K562 (cell line): ENCODE measurements around the gene ANKMY2. TPM values are rescaled to one million over a fixed set of nuclear protein-coding genes. Genes with fewer than 3 reads are reported as not detected.
A peak's percentile ranks its signal among the peaks of the same experiment; 100 is the strongest.

Experiments
- BRD9 ChIP-seq: fragments of 450-650 bp; IDR thresholded peaks from 2 replicates; pipeline ENCODE4 v1.6.1; 2018; ENCODE audit warnings: low read depth; ENCODE audit not compliant: partially characterized antibody
- CLOCK ChIP-seq: fragments of 250-450 bp; sonication (Bioruptor Pico); IDR thresholded peaks from 2 replicates; pipeline ENCODE4 v1.4.0; 2020; ENCODE audit warnings: mild to moderate bottlenecking, moderate library complexity, borderline replicate concordance
- DDX20 ChIP-seq: fragments of 450-650 bp; IDR thresholded peaks from 2 replicates; pipeline ENCODE4 v1.6.1; 2016; ENCODE audit warnings: missing genetic modification characterization, low read depth, mild to moderate bottlenecking, missing compliant biosample characterization, moderate library complexity
- DEAF1 ChIP-seq: fragments of 450-650 bp; formaldehyde crosslinking; IDR thresholded peaks from 2 replicates; pipeline ENCODE4 v1.4.0; 2020; ENCODE audit warnings: mild to moderate bottlenecking, moderate library complexity
- GATAD2B ChIP-seq: fragments of 450-650 bp; IDR thresholded peaks from 2 replicates; pipeline ENCODE4 v1.6.1; 2017; ENCODE audit warnings: mild to moderate bottlenecking, borderline replicate concordance
- HINFP ChIP-seq: fragments of 450-650 bp; conservative IDR thresholded peaks from 2 replicates; pipeline ENCODE4 v1.6.1; 2016; ENCODE audit warnings: missing genetic modification characterization, low read depth, mild to moderate bottlenecking, control low read depth, missing compliant biosample characterization
- KDM5B ChIP-seq: fragments of 200-600 bp; sonication (generic); IDR thresholded peaks from 2 replicates; pipeline ENCODE4 v1.6.1; 2012; ENCODE audit warnings: low read depth, mild to moderate bottlenecking, moderate library complexity, low read length, control low read depth, inconsistent platforms; ENCODE audit not compliant: insufficient replicate concordance
- KLF1 ChIP-seq: fragments of 450-650 bp; IDR thresholded peaks from 2 replicates; pipeline ENCODE4 v1.6.1; 2016; ENCODE audit warnings: missing genetic modification characterization, missing compliant biosample characterization
- MCM3 ChIP-seq: fragments of 450-650 bp; IDR thresholded peaks from 2 replicates; pipeline ENCODE4 v1.6.1; 2016
- POLR2B ChIP-seq: fragments of 450-650 bp; IDR thresholded peaks from 2 replicates; pipeline ENCODE4 v1.6.1; 2018; ENCODE audit warnings: low read depth; ENCODE audit not compliant: partially characterized antibody
- RBM14 ChIP-seq: fragments of 200-400 bp; formaldehyde crosslinking; IDR thresholded peaks from 2 replicates; pipeline ENCODE4 v1.6.1; 2018; ENCODE audit warnings: low read depth, mild to moderate bottlenecking, low read length, moderate library complexity, borderline replicate concordance; ENCODE audit not compliant: insufficient read depth
- TCFL5 ChIP-seq: fragments of 250-450 bp; sonication (Bioruptor Pico); conservative IDR thresholded peaks from 2 replicates; pipeline ENCODE4 v1.6.1; 2021; ENCODE audit warnings: mild to moderate bottlenecking, moderate library complexity, matching md5 sums
- THRB ChIP-seq: fragments of 450-650 bp; formaldehyde crosslinking; conservative IDR thresholded peaks from 2 replicates; pipeline ENCODE4 v1.4.0; 2022; ENCODE audit warnings: mild to moderate bottlenecking, missing genetic modification characterization
- ZBTB49 ChIP-seq: sonication (generic); formaldehyde crosslinking; IDR thresholded peaks from 2 replicates; pipeline ENCODE4 v1.8.0; 2022; ENCODE audit warnings: missing genetic modification reagents, mild to moderate bottlenecking, borderline replicate concordance
- ZKSCAN3 ChIP-seq: fragments of 250-450 bp; sonication (Bioruptor Pico); IDR thresholded peaks from 2 replicates; pipeline ENCODE4 v1.4.0; 2020
- ZNF217 ChIP-seq: sonication (generic); formaldehyde crosslinking; IDR thresholded peaks from 2 replicates; pipeline ENCODE4 v1.8.0; 2022; ENCODE audit warnings: mild to moderate bottlenecking, missing genetic modification reagents
- ZNF23 ChIP-seq: fragments of 250-450 bp; sonication (Bioruptor Pico); IDR thresholded peaks from 2 replicates; pipeline ENCODE4 v1.4.0; 2020; ENCODE audit warnings: mild to moderate bottlenecking
- ZNF408 ChIP-seq: fragments of 250-450 bp; sonication (Bioruptor Pico); IDR thresholded peaks from 2 replicates; pipeline ENCODE4 v1.4.0; 2020; ENCODE audit warnings: low read depth, mild to moderate bottlenecking, moderate library complexity
- polyA plus RNA-seq, 8 experiments: library from polyadenylated mRNA; depleted of rRNA in 4 of 8; stranded (reverse) in 5 of 8; unstranded in 3 of 8; fragments of >200 nt; fragmentation: Nextera tagmentation in 2 of 8; fragmentation: Illumina TruSeq in 1 of 8; extraction: Ambion mirVana in 2 of 8; extraction: Trizol in 1 of 8; gene quantifications; 2 replicates each; pipeline versions ENCODE4 v1.2.1 to v1.2.3, GENCODE V29; 2011 to 2014; ENCODE audit warnings: inconsistent platforms in 1 of 8, missing spikeins in 1 of 8
- total RNA-seq, 7 experiments: library from RNA; depleted of rRNA in 6 of 7; stranded (reverse); fragments of >200 nt in 6 of 7; fragmentation: Illumina TruSeq in 2 of 7; extraction: Trizol in 2 of 7; gene quantifications; 2 replicates each; pipeline versions ENCODE4 v1.2.1 to v1.2.3, GENCODE V29; 2011 to 2021; ENCODE audit warnings: low replicate concordance in 1 of 7

ANKMY2 gene
- total and polyA plus RNA-seq, 9 of the 15 experiments (the other 6 are each of a cell fraction or from before 2014, with no cell fraction given): 38.9 to 71.5 (median 48.8) TPM

- TF ChIP-seq DEAF1 (CRISPR knock-in tag) (no peak), ZNF23 (CRISPR knock-in tag) (no peak), KDM5B (no peak), TCFL5 (no peak), ZKSCAN3 (CRISPR knock-in tag) (no peak), RBM14 (no peak), THRB (no peak), ZBTB49 (no peak), ZNF217 (CRISPR knock-in tag) (no peak), MCM3 (no peak), KLF1 (tag) (no peak), GATAD2B (peak; percentile 69; the same call in 1 of the 2 replicates), POLR2B (no peak), DDX20 (tag) (no peak), HINFP (tag) (no peak), CLOCK (CRISPR knock-in tag) (no peak), ZNF408 (no peak), BRD9 (peak; percentile 34)
Measured at GRCh38 chr7:16657656-16658279, 12.2 kb upstream of the ANKMY2 start (continued).
